HUDEP-2 (cell line): ENCODE measurements around the gene THSD7B.
A peak's percentile ranks its signal among the peaks of the same experiment; 100 is the strongest.
"Not testable (repeated sequence)": the region's sequence is repeated elsewhere in the genome, so short reads cannot be mapped to it uniquely, and the experiment has no call there.

Experiments used
- DNase-seq, 76 experiments: peaks; one replicate each; lab custom pipeline; 2025; ENCODE audit not compliant: unreplicated experiment in 76 of 76; lab: John Stamatoyannopoulos, UW

Gene THSD7B

GRCh38 chr2:137659616-137660015 is 894.3 kb downstream of the THSD7B start:
- DNase-seq = no peak

- DNase-seq = no peak
These were observed 904.8 kb downstream of the THSD7B start for GRCh38 chr2:137670111-137670510.

- DNase-seq = no peak
These were observed 907.7 kb downstream of the THSD7B start for GRCh38 chr2:137672989-137673552.

GRCh38 chr2:137674991-137675390 is 909.6 kb downstream of the THSD7B start:
- DNase-seq = no peak

GRCh38 chr2:137675584-137676327 is 910.4 kb downstream of the THSD7B start:
- no peak for DNase-seq

GRCh38 chr2:137676346-137676745 is 911.0 kb downstream of the THSD7B start:
- no peak for DNase-seq

- no peak for DNase-seq
These were observed 912.1 kb downstream of the THSD7B start for GRCh38 chr2:137677466-137677865.

- DNase-seq = no peak
These were observed 924.2 kb downstream of the THSD7B start for GRCh38 chr2:137689549-137689948.

- no peak for DNase-seq
These were observed 928.2 kb downstream of the THSD7B start for GRCh38 chr2:137693534-137693933.

GRCh38 chr2:137696916-137697315 is 931.6 kb downstream of the THSD7B start:
- DNase-seq = no peak

GRCh38 chr2:137700250-137700649 is 934.9 kb downstream of the THSD7B start:
- DNase-seq = not testable (repeated sequence)

- DNase-seq = no peak
These were observed 935.3 kb downstream of the THSD7B start for GRCh38 chr2:137700681-137701080.

- no peak for DNase-seq
These were observed 940.0 kb downstream of the THSD7B start for GRCh38 chr2:137705296-137705695.

GRCh38 chr2:137706786-137707613 is 941.7 kb downstream of the THSD7B start:
- peak in 10 of 76 experiments; percentile 1 to 27 (median 2) for DNase-seq

GRCh38 chr2:137708311-137708710 is 943.0 kb downstream of the THSD7B start:
- no peak for DNase-seq

GRCh38 chr2:137715731-137716191 is 950.4 kb downstream of the THSD7B start:
- DNase-seq = no peak

GRCh38 chr2:137718786-137719185 is 953.4 kb downstream of the THSD7B start:
- DNase-seq = no peak

- no peak for DNase-seq
These were observed 956.4 kb downstream of the THSD7B start for GRCh38 chr2:137721733-137722132.

GRCh38 chr2:137724912-137725311 is 959.6 kb downstream of the THSD7B start:
- no peak for DNase-seq
